Activated B cell treated with CpG ODN at 0.5 μM for 24 hours (primary cell): ENCODE measurements around the gene CHRNA5. TPM values are rescaled to one million over a fixed set of nuclear protein-coding genes. Genes with fewer than 3 reads are reported as not detected.
A peak's percentile ranks its signal among the peaks of the same experiment; 100 is the strongest.
"Not testable (repeated sequence)": the region's sequence is repeated elsewhere in the genome, so short reads cannot be mapped to it uniquely, and the experiment has no call there.

Experiments used
- ATAC-seq: fragments of 200-7000 bp; cut with Tn5 transposase; one replicate; pipeline ENCODE4 v1.10.0; 2021; ENCODE audit warnings: low read depth, mild to moderate bottlenecking, moderate library complexity
- CTCF ChIA-PET: fragments of 350-600 bp; sonication (Branson Sonifier 250); formaldehyde crosslinking; loops from one replicate; lab custom pipeline; 2021; ENCODE audit warnings: antibody characterized with exemption; lab: Charles Lee
- POLR2A ChIA-PET: fragments of 350-600 bp; sonication (Branson Sonifier 250); formaldehyde crosslinking; loops from one replicate; lab custom pipeline; 2021; ENCODE audit warnings: antibody characterized with exemption; lab: Charles Lee
- DNase-seq: peaks from one replicate; pipeline ENCODE4 v3.0.0; 2022
- H3K27ac Mint-ChIP-seq: one replicate; pipeline ENCODE4 v1.8.0; 2020; ENCODE audit warnings: mixed read lengths
- H3K27me3 Mint-ChIP-seq: one replicate; pipeline ENCODE4 v1.8.0; 2021; ENCODE audit warnings: mixed read lengths
- H3K36me3 Mint-ChIP-seq: one replicate; pipeline ENCODE4 v1.8.0; 2021; ENCODE audit warnings: low read depth, mixed read lengths
- H3K4me1 Mint-ChIP-seq: one replicate; pipeline ENCODE4 v1.8.0; 2021; ENCODE audit warnings: mixed read lengths
- H3K4me3 Mint-ChIP-seq: one replicate; pipeline ENCODE4 v1.8.0; 2020; ENCODE audit warnings: mild to moderate bottlenecking, mixed read lengths
- H3K9me3 Mint-ChIP-seq: one replicate; pipeline ENCODE4 v1.8.0; 2020; ENCODE audit warnings: mixed read lengths
- intact Hi-C: fragments of 100-400 bp; cut with micrococcal nuclease; formaldehyde crosslinking; loops from one replicate; pipeline ENCODE4 v1.15.1; 2024
- total RNA-seq: library from RNA; stranded (reverse); gene quantifications from 2 replicates; pipeline ENCODE4 v1.2.3, GENCODE V29; 2022
- TF ChIP-seq, protein P1 (sequence below): fragments of 200-600 bp; IDR thresholded peaks from one replicate; pipeline ENCODE4 v1.8.0; 2022; ENCODE audit warnings: antibody characterized with exemption, mild to moderate bottlenecking

CHRNA5 gene
- 1.3 TPM in 2 replicates for total RNA-seq

- POLR2A ChIA-PET = interaction anchor here (0.6 to 2.7 kb wide), 6 partner anchors 15 to 128 kb away, joined by 4 to 57 read pairs (median 4); partner anchors contain the start of genes IREB2 and PSMA4
- peak within 1 kb of the TSS; percentile 86 for H3K4me3 Mint-ChIP-seq
These were observed at the start of gene CHRNA5 for GRCh38 chr15:78565097-78565950. Gene CHRNA5 (plus strand): TSS chr15:78565520. CDS start chr15:78565720, 200 bp downstream.

DNA sequence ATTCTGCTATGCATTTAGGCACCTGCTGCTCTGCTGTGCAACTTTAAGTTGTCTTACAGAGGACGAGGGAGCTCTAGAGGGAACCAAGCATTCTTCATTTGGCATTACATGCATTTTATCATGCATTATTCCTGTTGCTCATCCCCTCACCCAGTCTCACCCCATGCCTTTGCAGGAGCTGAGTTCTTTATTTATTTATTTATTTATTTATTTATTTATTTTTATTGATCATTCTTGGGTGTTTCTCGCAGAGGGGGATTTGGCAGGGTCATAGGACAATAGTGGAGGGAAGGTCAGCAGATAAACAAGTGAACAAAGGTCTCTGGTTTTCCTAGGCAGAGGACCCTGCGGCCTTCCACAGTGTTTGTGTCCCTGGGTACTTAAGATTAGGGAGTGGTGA lies 45.3 kb upstream of the CHRNA5 start:
- ATAC-seq, H3K4me1 Mint-ChIP-seq, POLR2A ChIA-PET, intact Hi-C loops, DNase-seq, H3K9me3 Mint-ChIP-seq, CTCF ChIA-PET, H3K27ac Mint-ChIP-seq, H3K36me3 Mint-ChIP-seq, H3K27me3 Mint-ChIP-seq, H3K4me3 Mint-ChIP-seq: not testable (repeated sequence)

More at GRCh38 chr15:78565097-78565950, at the start of gene CHRNA5:
- Mint-ChIP-seq H3K27ac (peak within 1 kb of the TSS; percentile 67), H3K4me1 (peaks cover 21% of the 10 kb centered on the region), H3K27me3 (peaks cover 3% of the 10 kb centered on the region), H3K9me3 (no peaks in the 10 kb centered on the region), H3K36me3 (no peaks in the 10 kb centered on the region)
- ATAC-seq = peak; percentile 93
- TF ChIP-seq, protein P1, sequence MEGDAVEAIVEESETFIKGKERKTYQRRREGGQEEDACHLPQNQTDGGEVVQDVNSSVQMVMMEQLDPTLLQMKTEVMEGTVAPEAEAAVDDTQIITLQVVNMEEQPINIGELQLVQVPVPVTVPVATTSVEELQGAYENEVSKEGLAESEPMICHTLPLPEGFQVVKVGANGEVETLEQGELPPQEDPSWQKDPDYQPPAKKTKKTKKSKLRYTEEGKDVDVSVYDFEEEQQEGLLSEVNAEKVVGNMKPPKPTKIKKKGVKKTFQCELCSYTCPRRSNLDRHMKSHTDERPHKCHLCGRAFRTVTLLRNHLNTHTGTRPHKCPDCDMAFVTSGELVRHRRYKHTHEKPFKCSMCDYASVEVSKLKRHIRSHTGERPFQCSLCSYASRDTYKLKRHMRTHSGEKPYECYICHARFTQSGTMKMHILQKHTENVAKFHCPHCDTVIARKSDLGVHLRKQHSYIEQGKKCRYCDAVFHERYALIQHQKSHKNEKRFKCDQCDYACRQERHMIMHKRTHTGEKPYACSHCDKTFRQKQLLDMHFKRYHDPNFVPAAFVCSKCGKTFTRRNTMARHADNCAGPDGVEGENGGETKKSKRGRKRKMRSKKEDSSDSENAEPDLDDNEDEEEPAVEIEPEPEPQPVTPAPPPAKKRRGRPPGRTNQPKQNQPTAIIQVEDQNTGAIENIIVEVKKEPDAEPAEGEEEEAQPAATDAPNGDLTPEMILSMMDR = no peak
- CTCF ChIA-PET = interaction anchor here (2.0 kb wide), 1 partner anchor 25 kb away, joined by 6 read pairs; the partner anchor contains the start of gene PSMA4
- DNase-seq = peak; percentile 80
- intact Hi-C loops = loop anchor here (1.0 kb wide), 2 partner anchors 25 to 127 kb away; partner anchors contain the start of genes IREB2 and PSMA4

DNA sequence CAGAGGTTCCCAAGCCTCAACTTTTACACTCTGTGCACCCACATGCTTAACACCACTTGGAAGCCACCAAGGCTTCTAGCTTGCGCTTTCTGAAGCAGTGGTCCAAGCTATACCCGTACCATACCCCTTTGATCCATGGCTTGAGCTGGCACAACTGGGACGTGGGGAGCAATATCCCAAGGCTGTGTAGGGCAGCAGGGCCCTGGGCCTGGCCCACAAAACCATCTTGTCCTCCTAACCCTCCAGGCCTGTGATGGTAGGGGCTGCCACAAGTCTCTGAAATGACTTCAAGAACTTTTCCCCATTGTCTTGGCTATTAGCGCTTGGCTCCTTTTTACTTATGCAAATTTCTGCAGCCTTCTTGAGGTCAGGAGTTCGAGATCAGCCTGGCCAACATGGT lies 41.1 kb upstream of the CHRNA5 start:
- H3K9me3 Mint-ChIP-seq = no peaks in the 10 kb centered on the region
- H3K4me1 Mint-ChIP-seq = no peaks in the 10 kb centered on the region
- ATAC-seq = no peak
- CTCF ChIA-PET = no interaction called here
- no peak overlapping the region for H3K4me3 Mint-ChIP-seq
- H3K27me3 Mint-ChIP-seq = peaks cover 1% of the 10 kb centered on the region
- POLR2A ChIA-PET = no interaction called here
- TF ChIP-seq, protein P1 = no peak
- no peak for DNase-seq
- intact Hi-C loops = no loop called here
- H3K27ac Mint-ChIP-seq = no peak overlapping the region
- H3K36me3 Mint-ChIP-seq = no peaks in the 10 kb centered on the region

DNA sequence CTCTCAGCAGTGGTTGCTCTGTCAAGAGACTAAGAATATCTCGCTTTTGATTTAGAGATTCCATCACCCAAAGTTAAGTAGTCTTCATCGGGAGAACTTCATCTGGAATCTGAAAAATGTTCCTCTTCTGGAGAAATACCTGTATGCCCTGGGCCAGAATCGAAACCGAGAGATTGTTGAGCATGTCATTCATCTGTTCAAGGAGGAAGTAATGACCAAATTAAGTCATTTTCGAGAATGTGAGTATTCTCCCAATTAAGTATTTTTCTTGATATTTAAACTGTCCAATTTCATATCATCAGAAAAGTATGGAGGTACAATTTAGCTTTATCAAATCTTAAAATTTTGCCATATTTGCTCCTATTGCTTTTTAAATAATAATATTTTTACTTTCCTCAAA lies 38.0 kb upstream of the CHRNA5 start:
- TF ChIP-seq, protein P1 = no peak
- no peak for ATAC-seq
- no peak for DNase-seq
- Mint-ChIP-seq H3K4me3 (no peak overlapping the region), H3K27ac (no peak overlapping the region), H3K27me3 (no peaks in the 10 kb centered on the region), H3K4me1 (no peaks in the 10 kb centered on the region), H3K36me3 (no peaks in the 10 kb centered on the region), H3K9me3 (no peaks in the 10 kb centered on the region)
- intact Hi-C loops = no loop called here
- ChIA-PET POLR2A (no interaction called here), CTCF (no interaction called here)

GRCh38 chr15:78533331-78533730 lies 32.0 kb upstream of the CHRNA5 start:
- no peaks in the 10 kb centered on the region for H3K4me1 Mint-ChIP-seq
- ChIA-PET POLR2A (no interaction called here), CTCF (no interaction called here)
- H3K9me3 Mint-ChIP-seq = no peaks in the 10 kb centered on the region
- intact Hi-C loops = no loop called here
- H3K36me3 Mint-ChIP-seq = no peaks in the 10 kb centered on the region
- TF ChIP-seq, protein P1 = no peak
- no peak overlapping the region for H3K4me3 Mint-ChIP-seq
- H3K27ac Mint-ChIP-seq = no peak overlapping the region
- ATAC-seq (no peak), DNase-seq (no peak)
- no peaks in the 10 kb centered on the region for H3K27me3 Mint-ChIP-seq
